ENCODE measurements around the gene CXXC4. TPM values are rescaled to one million over a fixed set of nuclear protein-coding genes. Genes with fewer than 3 reads are reported as not detected.

The CXXC4 gene
- total RNA-seq, 1 experiment from 2014 or later: not detected

GRCh38 chr4:104486716-104487504 is 7.8 kb downstream of the CXXC4 start:
- Histone ChIP-seq H3K9me2 (replicated peaks; ENCODE audit: low read length) (no peaks in the 10 kb centered on the region), H4K20me1 (ENCODE audit: low read length) (no peaks in the 10 kb centered on the region), H3K9me3 (ENCODE audit: low read length) (no peaks in the 10 kb centered on the region), H3K27ac (ENCODE audit: low read length) (no peak overlapping the region), H3K36me3 (ENCODE audit: low read depth, low read length) (no peaks in the 10 kb centered on the region), H3K4me3 (ENCODE audit: low read length) (no peak overlapping the region), H3F3A (ENCODE audit: low read length, unreplicated experiment) (no peaks in the 10 kb centered on the region), H3K27me3 (ENCODE audit: low read length) (peaks cover 20% of the 10 kb centered on the region), H2AFZ (ENCODE audit: low read length) (no peak overlapping the region), H3K79me2 (ENCODE audit: low read length) (no peaks in the 10 kb centered on the region), H3K4me1 (ENCODE audit: insufficient read depth, low read length) (no peaks in the 10 kb centered on the region), H3K4me2 (ENCODE audit: low read length) (no peak overlapping the region), H3K9ac (ENCODE audit: low read length) (no peak overlapping the region)
- no TSS peak for BruUV-seq (replicated peaks)
- DNase-seq: no peak
- ATAC-seq: no peak
- intact Hi-C loops (cut with micrococcal nuclease): no loop called here
- TF ChIP-seq EZH2 (IDR thresholded peaks at IDR 0.05; ENCODE audit: low read length, unreplicated experiment) (no peak), EZH2phosphoT487 (IDR thresholded peaks at IDR 0.05; ENCODE audit: borderline replicate concordance, low read length) (no peak), CTCF (conservative IDR thresholded peaks at IDR 0.05; ENCODE audit: low read depth, low read length) (no peak)
- POLR2A ChIA-PET (ENCODE audit: unreplicated experiment): no interaction called here
- CTCF ChIA-PET: no interaction called here

DNA sequence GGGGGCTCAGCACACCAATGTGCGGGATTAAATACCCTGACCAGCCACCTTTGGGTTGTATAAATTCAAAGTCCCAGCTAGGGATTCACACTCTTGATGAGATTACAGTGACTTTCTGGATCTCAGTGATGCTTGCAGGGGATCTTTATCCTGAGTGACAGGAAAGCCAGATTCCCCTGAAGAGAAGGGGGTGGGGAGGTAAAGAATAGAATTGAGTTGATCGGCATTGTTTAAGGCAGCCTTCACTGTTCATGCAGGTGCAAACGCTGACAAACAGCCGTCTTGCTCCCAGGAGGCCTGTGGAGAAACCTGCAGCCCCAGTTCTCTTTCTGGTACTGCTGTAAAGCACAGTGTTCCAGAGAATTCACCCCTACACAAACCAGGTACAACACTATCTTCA is 19.0 kb downstream of the CXXC4 start:
- Histone ChIP-seq H3F3A (ENCODE audit: low read length, unreplicated experiment) (no peaks in the 10 kb centered on the region), H3K27ac (ENCODE audit: low read length) (no peak overlapping the region), H3K9ac (ENCODE audit: low read length) (no peak overlapping the region), H4K20me1 (ENCODE audit: low read length) (no peaks in the 10 kb centered on the region), H3K9me2 (replicated peaks; ENCODE audit: low read length) (no peaks in the 10 kb centered on the region), H3K9me3 (ENCODE audit: low read length) (no peaks in the 10 kb centered on the region), H2AFZ (ENCODE audit: low read length) (no peak overlapping the region), H3K27me3 (ENCODE audit: low read length) (0 out of 2 replicates have a peak, but pooled peaks cover 7% of the 10 kb centered on the region), H3K79me2 (ENCODE audit: low read length) (no peaks in the 10 kb centered on the region), H3K4me3 (ENCODE audit: low read length) (no peak overlapping the region), H3K4me2 (ENCODE audit: low read length) (no peak overlapping the region), H3K4me1 (ENCODE audit: insufficient read depth, low read length) (no peaks in the 10 kb centered on the region), H3K36me3 (ENCODE audit: low read depth, low read length) (no peaks in the 10 kb centered on the region)
- no peak for ATAC-seq
- DNase-seq: no peak
- ChIA-PET CTCF (no interaction called here), POLR2A (ENCODE audit: unreplicated experiment) (no interaction called here)
- TF ChIP-seq EZH2phosphoT487 (IDR thresholded peaks at IDR 0.05; ENCODE audit: borderline replicate concordance, low read length) (no peak), EZH2 (IDR thresholded peaks at IDR 0.05; ENCODE audit: low read length, unreplicated experiment) (no peak), CTCF (conservative IDR thresholded peaks at IDR 0.05; ENCODE audit: low read depth, low read length) (no peak)
- BruUV-seq (replicated peaks): no TSS peak
- intact Hi-C loops (cut with micrococcal nuclease): no loop called here

- Histone ChIP-seq H4K20me1 (ENCODE audit: low read length) (no peaks in the 10 kb centered on the region), H3F3A (ENCODE audit: low read length, unreplicated experiment) (no peaks in the 10 kb centered on the region), H3K4me1 (ENCODE audit: insufficient read depth, low read length) (no peaks in the 10 kb centered on the region), H3K9me2 (replicated peaks; ENCODE audit: low read length) (no peaks in the 10 kb centered on the region), H3K27me3 (ENCODE audit: low read length) (0 out of 2 replicates have a peak, but pooled peaks cover 7% of the 10 kb centered on the region), H3K79me2 (ENCODE audit: low read length) (no peaks in the 10 kb centered on the region), H2AFZ (ENCODE audit: low read length) (no peak overlapping the region), H3K36me3 (ENCODE audit: low read depth, low read length) (no peaks in the 10 kb centered on the region), H3K9ac (ENCODE audit: low read length) (no peak overlapping the region), H3K27ac (ENCODE audit: low read length) (no peak overlapping the region), H3K4me3 (ENCODE audit: low read length) (no peak overlapping the region), H3K9me3 (ENCODE audit: low read length) (no peaks in the 10 kb centered on the region), H3K4me2 (ENCODE audit: low read length) (no peak overlapping the region)
- POLR2A ChIA-PET (ENCODE audit: unreplicated experiment): no interaction called here
- intact Hi-C loops (cut with micrococcal nuclease): no loop called here
- TF ChIP-seq CTCF (conservative IDR thresholded peaks at IDR 0.05; ENCODE audit: low read depth, low read length): no peak
- TF ChIP-seq EZH2phosphoT487 (IDR thresholded peaks at IDR 0.05; ENCODE audit: borderline replicate concordance, low read length): no peak
- no peak for TF ChIP-seq EZH2 (IDR thresholded peaks at IDR 0.05; ENCODE audit: low read length, unreplicated experiment)
- ATAC-seq: no peak
- BruUV-seq (replicated peaks): no TSS peak
- CTCF ChIA-PET: no interaction called here
- DNase-seq: no peak
Measured at GRCh38 chr4:104472766-104473165, 21.9 kb downstream of the CXXC4 start.
